Ovary (tissue), 9 donors: ENCODE data around the gene LDB2. TPM values are rescaled to one million over a fixed set of nuclear protein-coding genes. Genes with fewer than 3 reads are reported as not detected.

Experiments
- DNase-seq, 5 donors: peaks; one replicate each; pipeline ENCODE4 v3.0.0-alpha.2; 2019 to 2020
- H3K27ac ChIP-seq, 2 donors: fragments of 200-600 bp; one replicate each; pipeline versions ENCODE4 v1.5.1 to v1.8.0; 2019 to 2022
- H3K27me3 ChIP-seq: fragments of 200-600 bp; one replicate; pipeline ENCODE4 v1.8.0; 2022
- H3K36me3 ChIP-seq: fragments of 200-600 bp; sonication (generic); one replicate; pipeline ENCODE4 v1.5.1; 2019
- H3K4me1 ChIP-seq: one replicate; pipeline ENCODE4 v1.8.1; 2013; ENCODE audit warnings: mild to moderate bottlenecking, moderate library complexity; ENCODE audit not compliant: insufficient read depth
- H3K4me3 ChIP-seq: fragments of 200-600 bp; sonication (generic); one replicate; pipeline ENCODE4 v1.5.1; 2017
- H3K9me3 ChIP-seq, 2 donors: fragments of 200-600 bp in 1 of 2; sonication (generic) in 1 of 2; one replicate each; pipeline versions ENCODE4 v1.5.1 to v1.8.1; 2013 to 2019; ENCODE audit warnings: mild to moderate bottlenecking in 1 of 2, moderate library complexity in 1 of 2
- EP300 ChIP-seq: sonication (generic); formaldehyde crosslinking; IDR thresholded peaks from one replicate; pipeline ENCODE4 v1.6.1; 2017; ENCODE audit warnings: antibody characterized with exemption
- POLR2A ChIP-seq: fragments of 450-650 bp; IDR thresholded peaks from one replicate; pipeline ENCODE4 v1.6.1; 2017; ENCODE audit warnings: antibody characterized with exemption, mild to moderate bottlenecking, moderate library complexity
- WGBS, 3 donors: extraction: QIAGEN DNeasy Blood & Tissue Kit in 1 of 3; methylation state at CpG; one replicate each; pipeline versions ENCODE4 v1.1.5 to v1.1.7; 2013 to 2017; 5-methylcytosine and 5-hydroxymethylcytosine counted together
- intact Hi-C, 4 donors: fragments of 100-400 bp; cut with DNase I; formaldehyde crosslinking; loops; one replicate each; pipeline versions ENCODE4 v1.11.0 to v1.15.1; 2022 to 2023
- polyA plus RNA-seq, 2 donors: library from polyadenylated mRNA; stranded (reverse); fragments of 200-250 nt in 1 of 2; fragments of 350-450 nt in 1 of 2; fragmentation: Illumina TruSeq in 1 of 2; extraction: RNeasy Lipid Tissue Mini Kit (QIAGEN cat#74804) in 1 of 2; gene quantifications; one replicate each; pipeline ENCODE4 v1.2.3, GENCODE V29; 2013 to 2014
- total RNA-seq, 7 donors: library from RNA; depleted of rRNA in 2 of 7; stranded (reverse); fragments of >200 nt in 2 of 7; fragmentation: NEBNext Ultra II Directional in 3 of 7; extraction: Animal tissue kit (Norgen Biotek cat#: 25700) in 3 of 7; gene quantifications; one replicate each; pipeline versions ENCODE4 v1.1.0 to v1.2.4, GENCODE V29; 2016 to 2023
- TF ChIP-seq, protein P1 (sequence below), 3 donors: fragments of 450-650 bp in 2 of 3; fragments of 200-600 bp in 1 of 3; IDR thresholded peaks; one replicate each; pipeline versions ENCODE4 v1.5.1 to v1.8.0; 2016 to 2022; ENCODE audit warnings: antibody characterized with exemption in 3 of 3, mild to moderate bottlenecking in 1 of 3
- donor health status: DM: no; HTN: no; CAD: no; lungs with moderate emphysema.
- donor health status: DM: no; HTN: no; CAD: no.
- donor health status: Bipolar disorder and iron deficiency.
- donor health status: DM: yes; HTN: yes; CAD: no.
- donor health status: DM: no; HTN: no; CAD: no.
- donor health status: DM: yes; HTN: yes; CAD: no.

LDB2 gene
- total and polyA plus RNA-seq, 9 donors: 17.0 to 89.1 (median 27.4) TPM

DNA sequence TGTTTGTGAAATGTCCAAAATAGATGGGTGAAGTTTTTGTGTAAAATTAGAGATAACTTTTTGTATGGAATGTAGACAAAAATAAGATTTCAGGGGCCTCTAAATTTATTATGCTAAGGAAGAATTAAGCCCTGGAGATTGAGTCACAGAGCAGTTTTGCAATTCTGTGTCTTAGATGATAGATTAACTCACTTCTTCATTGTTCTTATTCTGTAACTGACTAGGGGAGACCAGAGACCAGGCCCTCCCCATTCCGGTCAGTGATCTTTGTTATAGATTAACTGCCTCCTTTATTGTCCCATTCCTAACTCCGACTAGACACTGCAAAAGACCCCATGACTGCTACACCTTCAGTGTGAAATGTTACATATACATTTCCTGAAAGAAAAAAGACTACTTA, 433.8 kb downstream of the LDB2 start:
- TF ChIP-seq POLR2A (no peak), EP300 (no peak)
- TF ChIP-seq, protein P1, sequence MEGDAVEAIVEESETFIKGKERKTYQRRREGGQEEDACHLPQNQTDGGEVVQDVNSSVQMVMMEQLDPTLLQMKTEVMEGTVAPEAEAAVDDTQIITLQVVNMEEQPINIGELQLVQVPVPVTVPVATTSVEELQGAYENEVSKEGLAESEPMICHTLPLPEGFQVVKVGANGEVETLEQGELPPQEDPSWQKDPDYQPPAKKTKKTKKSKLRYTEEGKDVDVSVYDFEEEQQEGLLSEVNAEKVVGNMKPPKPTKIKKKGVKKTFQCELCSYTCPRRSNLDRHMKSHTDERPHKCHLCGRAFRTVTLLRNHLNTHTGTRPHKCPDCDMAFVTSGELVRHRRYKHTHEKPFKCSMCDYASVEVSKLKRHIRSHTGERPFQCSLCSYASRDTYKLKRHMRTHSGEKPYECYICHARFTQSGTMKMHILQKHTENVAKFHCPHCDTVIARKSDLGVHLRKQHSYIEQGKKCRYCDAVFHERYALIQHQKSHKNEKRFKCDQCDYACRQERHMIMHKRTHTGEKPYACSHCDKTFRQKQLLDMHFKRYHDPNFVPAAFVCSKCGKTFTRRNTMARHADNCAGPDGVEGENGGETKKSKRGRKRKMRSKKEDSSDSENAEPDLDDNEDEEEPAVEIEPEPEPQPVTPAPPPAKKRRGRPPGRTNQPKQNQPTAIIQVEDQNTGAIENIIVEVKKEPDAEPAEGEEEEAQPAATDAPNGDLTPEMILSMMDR (IDR thresholded peaks at IDR 0.05): no peak
- WGBS, 3 donors: 75 to 84% (median 82%) methylated on average over 2 of the region's 2 CpGs

DNA sequence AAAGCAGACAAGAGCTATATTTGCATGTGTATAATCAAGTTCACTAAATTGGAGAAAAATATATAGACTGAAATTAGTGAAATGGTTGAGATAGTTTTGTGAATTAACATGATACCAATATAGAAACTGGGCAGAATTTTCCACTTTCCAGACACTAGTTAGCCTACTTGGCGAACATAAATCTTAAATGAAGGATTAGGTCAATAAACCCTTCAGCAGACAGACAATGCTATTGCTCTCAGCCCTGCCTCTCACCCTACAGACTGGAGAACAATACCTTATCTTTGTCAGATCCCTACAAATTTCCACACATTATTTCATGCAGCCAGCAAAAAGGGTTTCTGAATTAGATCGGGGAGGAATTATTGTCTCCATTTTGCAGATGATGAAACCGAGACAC, 435.8 kb downstream of the LDB2 start:
- intact Hi-C loops: no loop called here
- H3K4me1 ChIP-seq: no peaks in the 10 kb centered on the region
- H3K9me3 ChIP-seq: no peaks in the 10 kb centered on the region
- no peak for TF ChIP-seq POLR2A
- TF ChIP-seq, protein P1 (IDR thresholded peaks at IDR 0.05): no peak
- no peak for TF ChIP-seq EP300
- DNase-seq: no peak
- no peaks in the 10 kb centered on the region for H3K36me3 ChIP-seq
- no peak overlapping the region for H3K4me3 ChIP-seq
- WGBS, 3 donors: 90 to 94% (median 94%) methylated on average over 3 of the region's 3 CpGs
- no peak overlapping the region for H3K27ac ChIP-seq
- H3K27me3 ChIP-seq: no peaks in the 10 kb centered on the region

More for the DNA sequence above, 433.8 kb downstream of the LDB2 start:
- Histone ChIP-seq H3K4me3 (no peak overlapping the region), H3K9me3 (no peaks in the 10 kb centered on the region), H3K27me3 (no peaks in the 10 kb centered on the region), H3K27ac (no peak overlapping the region), H3K36me3 (no peaks in the 10 kb centered on the region), H3K4me1 (no peaks in the 10 kb centered on the region)
- no peak for DNase-seq
- intact Hi-C loops: no loop called here

DNA sequence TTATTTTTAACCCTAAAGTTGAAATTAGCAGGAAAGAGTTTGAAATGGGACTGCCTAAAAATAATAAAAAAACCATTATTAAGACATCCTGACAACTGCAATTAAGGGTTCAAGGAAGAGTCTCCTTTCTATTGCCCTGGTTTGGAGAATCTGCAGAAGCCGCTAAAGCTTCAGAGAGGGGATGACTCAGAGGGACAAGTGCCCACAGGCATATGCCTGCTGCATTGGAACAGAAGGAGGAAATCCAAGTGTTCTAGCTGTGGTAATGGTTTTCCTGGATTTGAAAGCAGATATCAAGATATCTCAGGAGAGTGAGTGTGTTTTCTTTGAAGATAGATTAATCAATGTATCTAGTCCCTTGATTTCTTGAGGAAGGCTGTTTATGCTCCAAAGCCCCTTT, 437.1 kb downstream of the LDB2 start:
- no peak for DNase-seq

DNA sequence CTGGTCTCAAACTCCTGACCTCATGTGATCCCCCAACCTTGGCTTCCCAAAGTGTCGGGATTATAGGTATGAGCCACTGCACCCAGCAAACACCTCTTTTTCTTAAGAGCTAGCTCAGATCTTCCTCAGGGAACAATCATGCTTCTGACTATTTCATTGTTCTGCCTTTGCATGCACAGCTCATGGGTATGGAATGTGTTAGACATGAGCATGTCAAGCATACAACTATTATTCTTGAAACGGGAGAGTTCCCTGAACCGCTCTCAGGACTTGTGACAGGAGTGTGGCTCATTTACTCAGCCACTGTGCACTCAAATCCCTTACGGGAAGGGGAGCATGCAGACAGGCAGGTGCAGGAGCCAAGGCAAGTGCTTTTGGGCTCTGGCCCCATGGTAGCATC, 440.5 kb downstream of the LDB2 start:
- 93 to 98% (median 95%) methylated on average over 4 of the region's 4 CpGs for WGBS, 3 donors
- intact Hi-C loops: no loop called here
- Histone ChIP-seq H3K4me3 (no peak overlapping the region), H3K27me3 (no peaks in the 10 kb centered on the region), H3K9me3 (no peaks in the 10 kb centered on the region), H3K36me3 (no peaks in the 10 kb centered on the region), H3K27ac (no peak overlapping the region), H3K4me1 (no peaks in the 10 kb centered on the region)
- TF ChIP-seq, protein P1 (IDR thresholded peaks at IDR 0.05): no peak
- TF ChIP-seq EP300: no peak
- no peak for TF ChIP-seq POLR2A
- no peak for DNase-seq

More for the DNA sequence above, 437.1 kb downstream of the LDB2 start:
- Histone ChIP-seq H3K27me3 (no peaks in the 10 kb centered on the region), H3K4me1 (no peaks in the 10 kb centered on the region), H3K36me3 (no peaks in the 10 kb centered on the region), H3K4me3 (no peak overlapping the region), H3K27ac (no peak overlapping the region), H3K9me3 (no peaks in the 10 kb centered on the region)
- 87 to 92% (median 88%) methylated on average over 1 of the region's 1 CpG for WGBS, 3 donors
- no peak for TF ChIP-seq POLR2A
- TF ChIP-seq, protein P1 (IDR thresholded peaks at IDR 0.05): no peak
- TF ChIP-seq EP300: no peak
- intact Hi-C loops: no loop called here
